Lower leg skin (tissue), 4 donors: ENCODE data around the gene RPL41. TPM values are rescaled to one million over a fixed set of nuclear protein-coding genes. Genes with fewer than 3 reads are reported as not detected.

Source experiments
- DNase-seq, 2 donors: peaks; one replicate each; pipeline ENCODE4 v3.0.0-alpha.2; 2019; ENCODE audit warnings: low spot score in 2 of 2
- H3K4me3 ChIP-seq: fragments of 200-600 bp; sonication (generic); 2 replicates; pipeline ENCODE4 v1.5.1; 2017; ENCODE audit warnings: mild to moderate bottlenecking, low read depth; ENCODE audit not compliant: poor library complexity, severe bottlenecking
- CTCF ChIP-seq, 3 donors: fragments of 450-650 bp; IDR thresholded peaks; one replicate each; pipeline ENCODE4 v1.5.1; 2016; ENCODE audit warnings: antibody characterized with exemption in 3 of 3, mild to moderate bottlenecking in 3 of 3, moderate library complexity in 2 of 3
- POLR2A ChIP-seq, 2 donors: fragments of 450-650 bp; IDR thresholded peaks; one replicate each; pipeline ENCODE4 v1.6.1; 2016 to 2017; ENCODE audit warnings: antibody characterized with exemption in 2 of 2, mild to moderate bottlenecking in 1 of 2, moderate library complexity in 1 of 2
- whole genome bisulfite sequencing, 2 donors: methylation state at CpG; one replicate each; pipeline ENCODE4 v1.1.5; 2018; 5-methylcytosine and 5-hydroxymethylcytosine counted together
- intact Hi-C: fragments of 100-400 bp; cut with DNase I; formaldehyde crosslinking; loops from one replicate; pipeline ENCODE4 v1.15.0; 2023; ENCODE audit warnings: low total_unique reads
- total RNA-seq, 4 donors: library from RNA; depleted of rRNA; stranded (reverse); fragments of >200 nt; gene quantifications; one replicate each; pipeline ENCODE4 v1.1.0, GENCODE V29; 2016

RPL41 gene
- total RNA-seq, 4 donors from 2014 or later: 3,201 to 5,967 (median 4,725) TPM

GRCh38 chr12:56130876-56131275, 14.4 kb downstream of the RPL41 start:
- no peak for TF ChIP-seq CTCF (IDR thresholded peaks at IDR 0.05)
- TF ChIP-seq POLR2A (IDR thresholded peaks at IDR 0.05): no peak
- 87 to 88% methylated on average over 4 of the region's 4 CpGs for WGBS, 2 donors
- intact Hi-C loops: no loop called here
- no peak for DNase-seq
- H3K4me3 ChIP-seq: no peak overlapping the region

- intact Hi-C loops: no loop called here
Observed at GRCh38 chr12:56134897-56135296, 18.5 kb downstream of the RPL41 start.

GRCh38 chr12:56137853-56138571, 21.6 kb downstream of the RPL41 start:
- no peak overlapping the region for H3K4me3 ChIP-seq
- WGBS, 2 donors: 95 to 96% methylated on average over 14 of the region's 14 CpGs
- intact Hi-C loops: no loop called here
- DNase-seq: no peak
- no peak for TF ChIP-seq CTCF (IDR thresholded peaks at IDR 0.05)
- no peak for TF ChIP-seq POLR2A (IDR thresholded peaks at IDR 0.05)

More at GRCh38 chr12:56134897-56135296, 18.5 kb downstream of the RPL41 start:
- WGBS, 2 donors: 96 to 97% methylated on average over 6 of the region's 6 CpGs
- no peak for DNase-seq
- TF ChIP-seq POLR2A (IDR thresholded peaks at IDR 0.05): no peak
- no peak for TF ChIP-seq CTCF (IDR thresholded peaks at IDR 0.05)
- no peak overlapping the region for H3K4me3 ChIP-seq

- no peak overlapping the region for H3K4me3 ChIP-seq
- no peak for DNase-seq
- 81 to 87% methylated on average over 19 of the region's 19 CpGs for WGBS, 2 donors
- TF ChIP-seq CTCF (IDR thresholded peaks at IDR 0.05) (no peak), POLR2A (IDR thresholded peaks at IDR 0.05) (no peak)
- intact Hi-C loops: no loop called here
Observed at GRCh38 chr12:56141946-56142784, 25.7 kb downstream of the RPL41 start.

GRCh38 chr12:56143217-56143616, 26.8 kb downstream of the RPL41 start:
- H3K4me3 ChIP-seq: no peak overlapping the region
- WGBS, 2 donors: 65 to 68% methylated on average over 4 of the region's 4 CpGs
- no peak for DNase-seq
- intact Hi-C loops: no loop called here
- TF ChIP-seq CTCF (IDR thresholded peaks at IDR 0.05) (no peak), POLR2A (IDR thresholded peaks at IDR 0.05) (no peak)
